HPDE6-E6E7 (cell line): Measurements from ENCODE around the gene FHIT.

Experiments used
- DNase-seq: peaks from one replicate; pipeline ENCODE4 v3.0.0; 2011; ENCODE audit warnings: missing footprints; ENCODE audit errors: extremely low spot score

The FHIT gene

GRCh38 chr3:61169621-61170251 lies 81.5 kb downstream of the FHIT start:
- no peak for DNase-seq

GRCh38 chr3:61168286-61168685 lies 83.0 kb downstream of the FHIT start:
- no peak for DNase-seq

- no peak for DNase-seq
Measured at GRCh38 chr3:61162965-61163364, 88.3 kb downstream of the FHIT start.

- no peak for DNase-seq
Measured at GRCh38 chr3:61158667-61159066, 92.6 kb downstream of the FHIT start.

- no peak for DNase-seq
Measured at GRCh38 chr3:61158216-61158615, 93.0 kb downstream of the FHIT start.

GRCh38 chr3:61157414-61157813 lies 93.8 kb downstream of the FHIT start:
- DNase-seq = no peak

- no peak for DNase-seq
Measured at GRCh38 chr3:61155701-61156292, 95.5 kb downstream of the FHIT start.

- DNase-seq = no peak
Measured at GRCh38 chr3:61154457-61155198, 96.6 kb downstream of the FHIT start.

GRCh38 chr3:61152071-61152470 lies 99.2 kb downstream of the FHIT start:
- DNase-seq = no peak

- DNase-seq = no peak
Measured at GRCh38 chr3:61149236-61149635, 102.0 kb downstream of the FHIT start.

GRCh38 chr3:61146010-61146890 lies 105.0 kb downstream of the FHIT start:
- DNase-seq = no peak

- no peak for DNase-seq
Measured at GRCh38 chr3:61141697-61142096, 109.6 kb downstream of the FHIT start.

- DNase-seq = no peak
Measured at GRCh38 chr3:61141227-61141626, 110.0 kb downstream of the FHIT start.

GRCh38 chr3:61139686-61140085 lies 111.6 kb downstream of the FHIT start:
- DNase-seq = no peak

- no peak for DNase-seq
Measured at GRCh38 chr3:61138401-61138800, 112.9 kb downstream of the FHIT start.

- no peak for DNase-seq
Measured at GRCh38 chr3:61136191-61136590, 115.1 kb downstream of the FHIT start.

GRCh38 chr3:61134532-61134931 lies 116.7 kb downstream of the FHIT start:
- no peak for DNase-seq

- DNase-seq = no peak
Measured at GRCh38 chr3:61132062-61132461, 119.2 kb downstream of the FHIT start.

- DNase-seq = no peak
Measured at GRCh38 chr3:61118830-61119229, 132.4 kb downstream of the FHIT start.

GRCh38 chr3:61117045-61117898 lies 134.0 kb downstream of the FHIT start:
- DNase-seq = no peak

GRCh38 chr3:61114316-61114953 lies 136.8 kb downstream of the FHIT start:
- DNase-seq = no peak
